Esophagus mucosa (tissue), 1 donor: Measurements from ENCODE around the gene TNFRSF1A. TPM values are rescaled to one million over a fixed set of nuclear protein-coding genes. Genes with fewer than 3 reads are reported as not detected.

Source experiments
- total RNA-seq: library from RNA; stranded (reverse); gene quantifications from one replicate; pipeline ENCODE4 v1.2.4, GENCODE V29; 2023
- donor health status: DM: yes; HTN: yes; CAD: no.

Gene TNFRSF1A
- total RNA-seq, 1 donor from 2014 or later: 99.3 TPM

Other genes starting within 250 kb of the TNFRSF1A start
- 53.7 TPM for gene VWF, start 217.4 kb downstream of the TNFRSF1A start, total RNA-seq
- 597 TPM for gene CD9, start 141.7 kb downstream of the TNFRSF1A start, total RNA-seq
- gene PLEKHG6, start 31.4 kb downstream of the TNFRSF1A start, total RNA-seq: 21.1 TPM
- gene SCNN1A, start 33.5 kb upstream of the TNFRSF1A start, total RNA-seq: 142 TPM
- 84.2 TPM for gene LTBR, start 42.1 kb upstream of the TNFRSF1A start, total RNA-seq
- gene CD27, start 102.9 kb upstream of the TNFRSF1A start, total RNA-seq: 0.40 TPM
- 11.4 TPM for gene TAPBPL, start 110.0 kb upstream of the TNFRSF1A start, total RNA-seq
- 1.6 TPM for gene VAMP1, start 128.6 kb upstream of the TNFRSF1A start, total RNA-seq
- 180 TPM for gene MRPL51, start 151.2 kb upstream of the TNFRSF1A start, total RNA-seq
- 37.4 TPM for gene NCAPD2, start 152.0 kb upstream of the TNFRSF1A start, total RNA-seq
- gene GAPDH, start 192.4 kb upstream of the TNFRSF1A start, total RNA-seq: 3,825 TPM
- gene IFFO1, start 214.0 kb upstream of the TNFRSF1A start, total RNA-seq: 1.2 TPM
- gene NOP2, start 226.2 kb upstream of the TNFRSF1A start, total RNA-seq: 30.6 TPM